Lower leg skin (tissue), 4 donors: ENCODE data around the gene MS4A7. TPM values are rescaled to one million over a fixed set of nuclear protein-coding genes. Genes with fewer than 3 reads are reported as not detected.
A peak's percentile ranks its signal among the peaks of the same experiment; 100 is the strongest.

ENCODE experiments used
- DNase-seq, 2 donors: peaks; one replicate each; pipeline ENCODE4 v3.0.0-alpha.2; 2019; ENCODE audit warnings: low spot score in 2 of 2
- H3K4me3 ChIP-seq: fragments of 200-600 bp; sonication (generic); 2 replicates; pipeline ENCODE4 v1.5.1; 2017; ENCODE audit warnings: mild to moderate bottlenecking, low read depth; ENCODE audit not compliant: poor library complexity, severe bottlenecking
- CTCF ChIP-seq, 3 donors: fragments of 450-650 bp; IDR thresholded peaks; one replicate each; pipeline ENCODE4 v1.5.1; 2016; ENCODE audit warnings: antibody characterized with exemption in 3 of 3, mild to moderate bottlenecking in 3 of 3, moderate library complexity in 2 of 3
- POLR2A ChIP-seq, 2 donors: fragments of 450-650 bp; IDR thresholded peaks; one replicate each; pipeline ENCODE4 v1.6.1; 2016 to 2017; ENCODE audit warnings: antibody characterized with exemption in 2 of 2, mild to moderate bottlenecking in 1 of 2, moderate library complexity in 1 of 2
- WGBS, 2 donors: methylation state at CpG; one replicate each; pipeline ENCODE4 v1.1.5; 2018; 5-methylcytosine and 5-hydroxymethylcytosine counted together
- intact Hi-C: fragments of 100-400 bp; cut with DNase I; formaldehyde crosslinking; loops from one replicate; pipeline ENCODE4 v1.15.0; 2023; ENCODE audit warnings: low total_unique reads
- total RNA-seq, 4 donors: library from RNA; depleted of rRNA; stranded (reverse); fragments of >200 nt; gene quantifications; one replicate each; pipeline ENCODE4 v1.1.0, GENCODE V29; 2016

Gene MS4A7
- total RNA-seq, 4 donors from 2014 or later: 2.4 to 5.7 (median 2.8) TPM

- H3K4me3 ChIP-seq: no peak overlapping the region
- no peak for TF ChIP-seq CTCF (IDR thresholded peaks at IDR 0.05)
- no peak for TF ChIP-seq POLR2A (IDR thresholded peaks at IDR 0.05)
- WGBS, 2 donors: 75 to 80% methylated on average over 3 of the region's 3 CpGs
- intact Hi-C loops: no loop called here
- DNase-seq: no peak
Measured at GRCh38 chr11:60372767-60373166, 5.6 kb upstream of the MS4A7 start.

- WGBS, 2 donors: 91 to 97% methylated on average over 3 of the region's 3 CpGs
- intact Hi-C loops: no loop called here
- DNase-seq: no peak
- H3K4me3 ChIP-seq: no peak overlapping the region
- no peak for TF ChIP-seq POLR2A (IDR thresholded peaks at IDR 0.05)
- TF ChIP-seq CTCF (IDR thresholded peaks at IDR 0.05): no peak
Measured at GRCh38 chr11:60375316-60375715, 3.0 kb upstream of the MS4A7 start.

- no peak overlapping the region for H3K4me3 ChIP-seq
- intact Hi-C loops: no loop called here
- TF ChIP-seq POLR2A (IDR thresholded peaks at IDR 0.05) (no peak), CTCF (IDR thresholded peaks at IDR 0.05) (no peak)
- WGBS, 2 donors: 66 to 89% methylated on average over 3 of the region's 3 CpGs
- no peak for DNase-seq
Measured at GRCh38 chr11:60376601-60377000, 1.7 kb upstream of the MS4A7 start.

GRCh38 chr11:60377401-60378136 is 763 bp upstream of the MS4A7 start:
- DNase-seq: peak; percentile 63 to 88
- no peak overlapping the region for H3K4me3 ChIP-seq
- intact Hi-C loops: no loop called here
- TF ChIP-seq POLR2A (IDR thresholded peaks at IDR 0.05) (no peak), CTCF (IDR thresholded peaks at IDR 0.05) (no peak)
- 78 to 87% methylated on average over 2 of the region's 2 CpGs for WGBS, 2 donors

GRCh38 chr11:60389279-60389910 is 11.1 kb downstream of the MS4A7 start:
- intact Hi-C loops: no loop called here
- WGBS, 2 donors: 43 to 44% methylated on average over 5 of the region's 5 CpGs
- no peak overlapping the region for H3K4me3 ChIP-seq
- TF ChIP-seq POLR2A (IDR thresholded peaks at IDR 0.05): no peak
- TF ChIP-seq CTCF (IDR thresholded peaks at IDR 0.05): no peak
- DNase-seq: no peak
